ENCODE data around the gene ISL1. TPM values are rescaled to one million over a fixed set of nuclear protein-coding genes. Genes with fewer than 3 reads are reported as not detected.

The ISL1 gene
- total and polyA plus RNA-seq, 2 of the 8 experiments (the other 6 are each of a cell fraction or from before 2014, with no cell fraction given): 0.05 to 0.19 TPM

- Histone ChIP-seq H2BK120ac (replicated peaks; ENCODE audit: low read depth, low read length) (no peak overlapping the region), H3K9ac (replicated peaks in 1 of 4; ENCODE audit: extremely low read depth in 1 of 4, low read depth in 3 of 4, low read length in 3 of 4) (no peak overlapping the region), H3K9me3 (ENCODE audit: insufficient read depth in 2 of 2, low read depth in 1 of 2, low read length in 1 of 2) (no peaks in the 10 kb centered on the region), H3K18ac (ENCODE audit: extremely low read depth, low read length) (no peak overlapping the region), H2BK5ac (ENCODE audit: low read depth, low read length) (no peak overlapping the region), H2AK5ac (ENCODE audit: low read depth, low read length) (no peak overlapping the region), H3K27me3 (replicated peaks in 1 of 4; ENCODE audit: control insufficient read depth in 3 of 4, extremely low read depth in 1 of 4, insufficient read depth in 3 of 4, low read length in 3 of 4) (peaks cover 44 to 99% (median 80%) of the 10 kb centered on the region in 4 experiments), H3K4ac (replicated peaks; ENCODE audit: insufficient read length, low read depth, low read length) (no peak overlapping the region), H3K4me2 (ENCODE audit: insufficient read depth in 1 of 2, low read depth in 2 of 2, low read length in 2 of 2) (no peak overlapping the region; a peak in 1 of 4 replicates), H2BK12ac (ENCODE audit: low read depth, low read length) (no peak overlapping the region), H2BK15ac (ENCODE audit: low read length) (no peak overlapping the region), H3K36me3 (ENCODE audit: control insufficient read depth in 2 of 4, insufficient read depth in 4 of 4, low read length in 3 of 4) (no peaks in the 10 kb centered on the region), H3K56ac (replicated peaks; ENCODE audit: insufficient read length, low read depth, low read length) (no peak overlapping the region), H2AFZ (ENCODE audit: low read length) (no peak overlapping the region), H3K14ac (ENCODE audit: insufficient read length) (no peak overlapping the region), H4K8ac (ENCODE audit: extremely low read depth, insufficient read depth, low read length) (no peak overlapping the region), H3K4me3 (ENCODE audit: extremely low read depth in 1 of 4, insufficient read depth in 2 of 4, low read depth in 3 of 4, low read length in 4 of 4) (no peak overlapping the region), H2BK20ac (ENCODE audit: low read length) (no peak overlapping the region), H3K27ac (ENCODE audit: low read depth, low read length) (no peak overlapping the region), H4K20me1 (replicated peaks in 1 of 2; ENCODE audit: control insufficient read depth in 1 of 2, insufficient read depth in 2 of 2, low read length in 2 of 2) (peaks cover 0 to 3% of the 10 kb centered on the region in 2 experiments), H4K91ac (replicated peaks; ENCODE audit: insufficient read length, low read length) (no peak overlapping the region), H3K23ac (ENCODE audit: insufficient read length) (no peak overlapping the region), H3K4me1 (replicated peaks in 1 of 4; ENCODE audit: control insufficient read depth in 3 of 4, insufficient read depth in 4 of 4, low read length in 3 of 4) (peaks cover 18 to 42% (median 23%) of the 10 kb centered on the region in 4 experiments), H3K23me2 (ENCODE audit: low read depth, low read length) (peaks cover 24% of the 10 kb centered on the region), H4K5ac (ENCODE audit: insufficient read length, low read depth, low read length) (no peak overlapping the region), H3K79me1 (ENCODE audit: low read depth, low read length) (no peaks in the 10 kb centered on the region), H3K79me2 (ENCODE audit: control insufficient read depth in 1 of 2, insufficient read depth in 2 of 2, low read length in 2 of 2) (no peaks in the 10 kb centered on the region)
- DNase-seq (ENCODE audit: low read depth in 1 of 2, low spot score in 2 of 2) (no peak), FAIRE-seq (peak; percentile 83)
- POLR2A ChIA-PET (ENCODE audit: partially characterized antibody): no interaction called here
- WGBS, 2 experiments (ENCODE audit: extremely low coverage in 1 of 2, insufficient coverage in 1 of 2, insufficient read length in 1 of 2, insufficient replicate concordance in 2 of 2, low coverage in 1 of 2, low lambda C conversion rate in 2 of 2, missing lambda C conversion rate in 1 of 2): 2% methylated on average over 7 of the region's 7 CpGs; no CpG with 5 or more reads in 1 of the 2 experiments
- CTCF ChIA-PET (ENCODE audit: partially characterized antibody): interaction anchor here (0.6 to 11.8 kb wide), 18 partner anchors 11 to 1326 kb away, joined by 3 to 113 read pairs (median 4); no protein-coding TSS in a partner anchor
- TF ChIP-seq RAD21 (IDR thresholded peaks at IDR 0.05 in 1 of 2, conservative IDR thresholded peaks at IDR 0.05 in 1 of 2; ENCODE audit: low read depth in 2 of 2, low read length in 2 of 2) (peak; percentile 51 to 54), CHD1 (IDR thresholded peaks at IDR 0.05; ENCODE audit: low read depth, low read length) (no peak), TBP (IDR thresholded peaks at IDR 0.05; ENCODE audit: low read depth, low read length) (no peak), ASH2L (IDR thresholded peaks at IDR 0.05; ENCODE audit: low read length) (no peak), CHD2 (IDR thresholded peaks at IDR 0.05; ENCODE audit: low read length) (no peak), USF2 (IDR thresholded peaks at IDR 0.05; ENCODE audit: low read length) (no peak), BRCA1 (IDR thresholded peaks at IDR 0.05; ENCODE audit: low read depth, low read length) (no peak), SIX5 (IDR thresholded peaks at IDR 0.05; ENCODE audit: low read depth, low read length) (no peak), FOSL1 (IDR thresholded peaks at IDR 0.05; ENCODE audit: insufficient read depth, low read depth, low read length) (no peak), EZH2 (IDR thresholded peaks at IDR 0.05; ENCODE audit: low read depth, low read length, severe bottlenecking) (no peak)
Observed at GRCh38 chr5:51380603-51381207, 2.5 kb upstream of the ISL1 start.

Data from H1 (cell line).